Mucosa of descending colon (tissue), 3 donors: Measurements from ENCODE around the gene NEB. TPM values are rescaled to one million over a fixed set of nuclear protein-coding genes. Genes with fewer than 3 reads are reported as not detected.

ENCODE experiments used
- ATAC-seq: fragments of 200-7000 bp; cut with Tn5 transposase; one replicate; pipeline ENCODE4 v1.9.1; 2020; ENCODE audit warnings: mild to moderate bottlenecking, moderate library complexity
- DNase-seq, 3 donors: peaks; one replicate each; pipeline ENCODE4 v3.0.0-alpha.2; 2020
- H3K36me3 ChIP-seq: fragments of 200-600 bp; one replicate; pipeline ENCODE4 v1.8.0; 2021; ENCODE audit warnings: low read depth, mild to moderate bottlenecking
- H3K4me1 ChIP-seq: fragments of 200-600 bp; one replicate; pipeline ENCODE4 v1.8.0; 2021; ENCODE audit warnings: low read depth, mild to moderate bottlenecking
- H3K4me3 ChIP-seq: fragments of 200-600 bp; one replicate; pipeline ENCODE4 v1.8.0; 2021; ENCODE audit warnings: mild to moderate bottlenecking
- H3K9me3 ChIP-seq: fragments of 200-600 bp; one replicate; pipeline ENCODE4 v1.8.0; 2021; ENCODE audit warnings: mild to moderate bottlenecking
- CTCF ChIP-seq: fragments of 200-600 bp; IDR thresholded peaks from one replicate; pipeline ENCODE4 v1.8.0; 2022; ENCODE audit warnings: antibody characterized with exemption, mild to moderate bottlenecking
- intact Hi-C, 2 donors: fragments of 100-400 bp; cut with DNase I in 1 of 2; cut with micrococcal nuclease in 1 of 2; formaldehyde crosslinking; loops; one replicate each; pipeline versions ENCODE4 v1.11.0 to v1.11.1; 2022; cut with DNase I, micrococcal nuclease
- total RNA-seq, 3 donors: library from RNA; stranded (reverse); fragmentation: NEBNext Ultra II Directional in 2 of 3; extraction: Animal tissue kit (Norgen Biotek cat#: 25700) in 2 of 3; gene quantifications; one replicate each; pipeline versions ENCODE4 v1.2.1 to v1.2.4, GENCODE V29; 2021 to 2023
- donor health status: DM: no; HTN: no; CAD: no; lungs with moderate emphysema.
- donor health status: DM: no; HTN: no; CAD: no.
- donor health status: DM: no; HTN: yes; CAD: no.

Gene NEB
- total RNA-seq, 3 donors from 2014 or later = 0.54 to 1.1 (median 0.82) TPM

GRCh38 chr2:151491496-151491895 is 242.8 kb downstream of the NEB start:
- Histone ChIP-seq H3K4me3 (no peak overlapping the region), H3K4me1 (no peaks in the 10 kb centered on the region), H3K36me3 (no peaks in the 10 kb centered on the region), H3K9me3 (no peaks in the 10 kb centered on the region)
- ATAC-seq = no peak
- DNase-seq = no peak
- no peak for TF ChIP-seq CTCF
- intact Hi-C loops = no loop called here

GRCh38 chr2:151490276-151490675 is 244.0 kb downstream of the NEB start:
- no peaks in the 10 kb centered on the region for H3K9me3 ChIP-seq
- intact Hi-C loops = no loop called here
- no peaks in the 10 kb centered on the region for H3K36me3 ChIP-seq
- ATAC-seq (no peak), DNase-seq (no peak)
- no peak overlapping the region for H3K4me3 ChIP-seq
- TF ChIP-seq CTCF = no peak
- H3K4me1 ChIP-seq = no peaks in the 10 kb centered on the region

- DNase-seq (no peak), ATAC-seq (no peak)
- Histone ChIP-seq H3K9me3 (no peaks in the 10 kb centered on the region), H3K36me3 (no peaks in the 10 kb centered on the region), H3K4me3 (no peak overlapping the region), H3K4me1 (no peaks in the 10 kb centered on the region)
- intact Hi-C loops = no loop called here
- no peak for TF ChIP-seq CTCF
Observed at GRCh38 chr2:151486053-151486452, 248.2 kb downstream of the NEB start.

- intact Hi-C loops = no loop called here
- TF ChIP-seq CTCF = no peak
- H3K4me3 ChIP-seq = no peak overlapping the region
- ATAC-seq (no peak), DNase-seq (no peak)
- H3K9me3 ChIP-seq = no peaks in the 10 kb centered on the region
- H3K4me1 ChIP-seq = no peaks in the 10 kb centered on the region
- H3K36me3 ChIP-seq = no peaks in the 10 kb centered on the region
Observed at GRCh38 chr2:151484100-151484499, 250.2 kb downstream of the NEB start.

- intact Hi-C loops = no loop called here
- ATAC-seq (no peak), DNase-seq (no peak)
- H3K36me3 ChIP-seq = no peaks in the 10 kb centered on the region
- no peak for TF ChIP-seq CTCF
- no peaks in the 10 kb centered on the region for H3K9me3 ChIP-seq
- no peaks in the 10 kb centered on the region for H3K4me1 ChIP-seq
- no peak overlapping the region for H3K4me3 ChIP-seq
Observed at GRCh38 chr2:151483546-151483945, 250.7 kb downstream of the NEB start.

GRCh38 chr2:151482171-151482725 is 252.0 kb downstream of the NEB start:
- H3K36me3 ChIP-seq = no peaks in the 10 kb centered on the region
- ATAC-seq (no peak), DNase-seq (no peak)
- no peak for TF ChIP-seq CTCF
- H3K9me3 ChIP-seq = no peaks in the 10 kb centered on the region
- intact Hi-C loops = no loop called here
- H3K4me1 ChIP-seq = no peaks in the 10 kb centered on the region
- no peak overlapping the region for H3K4me3 ChIP-seq
